Body of pancreas (tissue), 4 donors: ENCODE data around the gene USP34.

Experiments
- CTCF ChIP-seq, 7 experiments: fragments of 450-650 bp in 4 of 7; fragments of 200-600 bp in 3 of 7; sonication (generic) in 3 of 7; IDR thresholded peaks; one replicate each; pipeline ENCODE4 v1.5.1; 2016 to 2019; ENCODE audit warnings: antibody characterized with exemption in 7 of 7
- POLR2A ChIP-seq, 3 donors: fragments of 450-650 bp; IDR thresholded peaks; one replicate each; pipeline ENCODE4 v1.6.1; 2016; ENCODE audit warnings: antibody characterized with exemption in 3 of 3, mild to moderate bottlenecking in 2 of 3

DNA sequence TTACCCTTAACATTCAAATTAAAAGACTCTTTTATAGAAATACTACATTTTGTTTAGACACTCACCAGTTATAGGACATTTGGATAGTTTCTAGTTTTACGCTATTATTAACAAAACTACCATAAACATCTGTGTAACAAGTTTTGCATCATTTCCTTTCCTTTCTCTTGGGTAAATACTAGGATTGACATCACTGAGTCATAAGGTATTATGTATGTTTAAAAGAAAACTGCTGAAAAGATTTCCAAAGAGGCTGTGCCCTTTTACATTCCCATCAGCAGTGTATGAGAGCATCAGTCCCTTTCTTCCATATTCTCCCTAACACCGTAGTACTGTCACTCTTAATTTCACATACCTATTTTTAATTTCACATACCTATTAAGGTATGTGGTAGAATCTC is 130.6 kb downstream of the USP34 start:
- TF ChIP-seq POLR2A (IDR thresholded peaks at IDR 0.05) (no peak), CTCF (IDR thresholded peaks at IDR 0.05) (no peak)
